SU-DHL-6 (cell line): ENCODE data around the gene ISM1.

Experiments used
- H2AFZ ChIP-seq: fragments of 200-600 bp; sonication (generic); 2 replicates; pipeline ENCODE4 v1.6.1; 2014; ENCODE audit warnings: low read depth, mild to moderate bottlenecking, moderate library complexity, mixed read lengths, antibody characterized with exemption, low read length; ENCODE audit not compliant: severe bottlenecking
- H3F3A ChIP-seq: fragments of 200-600 bp; shearing (Covaris generic); 2 replicates; pipeline ENCODE4 v1.6.0; 2016; ENCODE audit warnings: antibody characterized with exemption, mild to moderate bottlenecking; ENCODE audit not compliant: insufficient read depth
- H3K27ac ChIP-seq: fragments of 200-600 bp; sonication (generic); 2 replicates; pipeline ENCODE4 v1.5.1; 2016; ENCODE audit warnings: low read depth, mild to moderate bottlenecking, low read length, moderate library complexity, mixed read lengths
- H3K27me3 ChIP-seq: fragments of 200-600 bp; sonication (generic), shearing (Covaris generic); 2 replicates; pipeline ENCODE4 v1.6.0; 2014; ENCODE audit warnings: mild to moderate bottlenecking, low read length
- H3K36me3 ChIP-seq: fragments of 200-600 bp; sonication (generic); 2 replicates; pipeline ENCODE4 v1.6.1; 2014; ENCODE audit warnings: mild to moderate bottlenecking, low read length, mixed read lengths
- H3K4me2 ChIP-seq: fragments of 300-600, 200-600 bp; shearing (Covaris generic), sonication (generic); 2 replicates; pipeline ENCODE4 v1.6.0; 2014; ENCODE audit warnings: low read length, low read depth, mild to moderate bottlenecking; ENCODE audit not compliant: poor library complexity, severe bottlenecking
- H3K4me3 ChIP-seq: fragments of 200-600 bp; sonication (generic); 2 replicates; pipeline ENCODE4 v1.5.1; 2014; ENCODE audit warnings: antibody characterized with exemption, low read length, mild to moderate bottlenecking, mixed read lengths; ENCODE audit not compliant: insufficient read depth, poor library complexity, severe bottlenecking
- H3K79me2 ChIP-seq: fragments of 200-600 bp; sonication (generic); 2 replicates; pipeline ENCODE4 v1.6.1; 2014; ENCODE audit warnings: mild to moderate bottlenecking, low read length, moderate library complexity; ENCODE audit not compliant: insufficient read depth
- H3K9ac ChIP-seq: fragments of 200-600 bp; sonication (generic); 2 replicates; pipeline ENCODE4 v1.7.0; 2014; ENCODE audit warnings: mild to moderate bottlenecking, low read length
- H3K9me2 ChIP-seq: fragments of 200-600 bp; sonication (generic); replicated peaks from 2 replicates; pipeline ENCODE4 v1.6.1; 2014; ENCODE audit warnings: low read length; ENCODE audit not compliant: insufficient read depth
- H3K9me3 ChIP-seq: fragments of 200-600 bp; sonication (generic); 2 replicates; pipeline ENCODE4 v1.6.1; 2014; ENCODE audit warnings: low read length, mixed read lengths; ENCODE audit not compliant: insufficient read depth
- H4K20me1 ChIP-seq: fragments of 200-600 bp; sonication (generic); 2 replicates; pipeline ENCODE4 v1.6.1; 2014; ENCODE audit warnings: low read depth, mild to moderate bottlenecking, antibody characterized with exemption, low read length, moderate library complexity, mixed read lengths
- CTCF ChIP-seq: fragments of 200-600 bp; sonication (generic); IDR thresholded peaks from one replicate; pipeline ENCODE4 v1.5.1; 2017; ENCODE audit warnings: antibody characterized with exemption, mild to moderate bottlenecking, low read length, moderate library complexity; ENCODE audit not compliant: insufficient read depth, poor library complexity, severe bottlenecking
- EZH2phosphoT487 ChIP-seq: fragments of 200-600 bp; sonication (generic), shearing (Covaris generic); conservative IDR thresholded peaks from 2 replicates; pipeline ENCODE4 v1.6.1; 2018; ENCODE audit warnings: mild to moderate bottlenecking, antibody characterized with exemption, low read length, moderate library complexity, mixed read lengths

Gene ISM1

GRCh38 chr20:13256606-13257005 is 35.5 kb downstream of the ISM1 start:
- Histone ChIP-seq H3K36me3 (no peaks in the 10 kb centered on the region), H3K27me3 (no peaks in the 10 kb centered on the region), H2AFZ (no peak overlapping the region), H3K4me2 (no peak overlapping the region), H3K27ac (no peak overlapping the region), H3K9me3 (no peaks in the 10 kb centered on the region), H3K9me2 (no peaks in the 10 kb centered on the region), H3K9ac (no peak overlapping the region), H4K20me1 (no peaks in the 10 kb centered on the region), H3F3A (no peaks in the 10 kb centered on the region), H3K4me3 (no peak overlapping the region), H3K79me2 (no peaks in the 10 kb centered on the region)
- no peak for TF ChIP-seq CTCF
- no peak for TF ChIP-seq EZH2phosphoT487

GRCh38 chr20:13259921-13260320 is 38.8 kb downstream of the ISM1 start:
- Histone ChIP-seq H2AFZ (no peak overlapping the region), H3K79me2 (no peaks in the 10 kb centered on the region), H3K36me3 (no peaks in the 10 kb centered on the region), H3K27me3 (no peaks in the 10 kb centered on the region), H3F3A (no peaks in the 10 kb centered on the region), H3K9me3 (no peaks in the 10 kb centered on the region), H3K27ac (no peak overlapping the region), H3K9me2 (no peaks in the 10 kb centered on the region), H3K9ac (no peak overlapping the region), H4K20me1 (no peaks in the 10 kb centered on the region), H3K4me2 (no peak overlapping the region), H3K4me3 (no peak overlapping the region)
- TF ChIP-seq EZH2phosphoT487 (no peak), CTCF (no peak)

GRCh38 chr20:13260650-13261279 is 39.7 kb downstream of the ISM1 start:
- Histone ChIP-seq H3K9me2 (no peaks in the 10 kb centered on the region), H3K27ac (no peak overlapping the region), H2AFZ (no peak overlapping the region), H3K79me2 (no peaks in the 10 kb centered on the region), H3K27me3 (no peaks in the 10 kb centered on the region), H3F3A (no peaks in the 10 kb centered on the region), H3K36me3 (no peaks in the 10 kb centered on the region), H3K9ac (no peak overlapping the region), H3K4me3 (no peak overlapping the region), H4K20me1 (no peaks in the 10 kb centered on the region), H3K4me2 (no peak overlapping the region), H3K9me3 (no peaks in the 10 kb centered on the region)
- no peak for TF ChIP-seq EZH2phosphoT487
- no peak for TF ChIP-seq CTCF
